NCI-H1048 (cell line): ENCODE data around the gene SMOC2.

Experiments used
- DNase-seq: peaks from one replicate; lab custom pipeline; 2025; lab: John Stamatoyannopoulos, UW

Gene SMOC2

DNA sequence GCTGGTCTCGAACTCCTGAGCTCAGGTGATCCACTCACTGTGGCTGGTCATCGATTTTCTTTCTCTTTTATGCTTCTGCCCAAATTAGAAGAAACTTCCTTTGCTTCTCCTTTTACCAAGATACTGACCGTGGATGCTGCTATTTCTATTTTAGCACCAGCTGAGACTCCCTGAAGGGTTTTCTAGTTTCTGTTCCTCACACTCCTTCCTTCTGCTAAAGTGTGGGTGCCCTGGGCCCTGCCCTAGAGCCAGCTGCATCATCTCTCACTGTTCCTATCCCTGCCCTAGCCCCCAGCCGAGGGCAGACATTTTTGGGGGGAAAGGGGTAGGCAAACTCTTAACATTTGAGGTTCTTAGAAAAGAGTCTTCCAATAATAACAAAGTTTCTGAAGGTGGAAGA, 6.3 kb downstream of the SMOC2 start:
- no peak for DNase-seq

DNA sequence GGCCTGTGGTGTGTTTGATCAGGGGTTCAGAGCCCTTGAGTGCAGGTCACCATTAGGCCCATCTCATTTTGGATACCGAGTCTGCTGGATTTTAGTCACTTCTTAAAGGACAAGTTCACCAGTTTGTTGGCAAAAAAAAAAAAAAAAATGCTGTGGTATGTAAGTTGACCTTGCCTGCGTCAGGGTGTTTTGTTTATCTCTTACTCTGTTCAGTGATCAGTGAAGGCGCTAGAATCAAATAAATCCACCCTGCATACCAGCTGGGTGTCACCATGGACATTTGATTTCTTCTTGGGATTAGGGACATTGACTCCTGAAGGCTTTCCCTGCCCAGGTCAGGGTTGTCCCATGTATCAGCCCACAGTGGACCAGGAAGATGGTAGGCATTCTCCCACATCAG, 6.7 kb downstream of the SMOC2 start:
- no peak for DNase-seq

DNA sequence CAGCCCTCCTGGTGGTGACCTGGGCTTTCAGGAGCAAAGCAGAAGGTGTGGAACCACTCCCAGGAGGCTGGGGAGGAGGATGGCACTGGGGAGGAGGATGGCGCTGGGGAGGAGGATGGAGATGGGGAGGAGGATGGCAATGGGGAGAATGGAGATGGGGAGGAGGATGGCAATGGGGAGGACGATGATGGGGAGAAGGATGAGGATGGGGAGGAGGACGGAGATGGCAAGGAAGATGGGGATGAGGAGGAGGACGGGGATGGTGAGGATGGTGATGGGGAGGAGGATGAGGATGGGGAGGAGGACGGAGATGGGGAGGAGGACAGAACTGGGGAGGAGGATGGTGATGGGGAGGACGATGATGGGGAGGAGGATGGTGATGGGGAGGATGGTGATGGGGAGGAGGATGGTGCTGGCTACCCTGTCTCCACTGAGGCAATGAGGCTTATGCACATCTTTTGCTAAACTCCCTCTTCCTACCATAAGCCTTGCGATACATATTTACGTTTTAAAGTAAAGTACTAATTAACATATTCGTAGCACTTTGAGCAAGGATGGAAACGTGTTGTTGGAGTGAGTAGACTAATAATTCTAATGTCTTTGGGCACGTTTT, 7.4 kb downstream of the SMOC2 start:
- DNase-seq: no peak

DNA sequence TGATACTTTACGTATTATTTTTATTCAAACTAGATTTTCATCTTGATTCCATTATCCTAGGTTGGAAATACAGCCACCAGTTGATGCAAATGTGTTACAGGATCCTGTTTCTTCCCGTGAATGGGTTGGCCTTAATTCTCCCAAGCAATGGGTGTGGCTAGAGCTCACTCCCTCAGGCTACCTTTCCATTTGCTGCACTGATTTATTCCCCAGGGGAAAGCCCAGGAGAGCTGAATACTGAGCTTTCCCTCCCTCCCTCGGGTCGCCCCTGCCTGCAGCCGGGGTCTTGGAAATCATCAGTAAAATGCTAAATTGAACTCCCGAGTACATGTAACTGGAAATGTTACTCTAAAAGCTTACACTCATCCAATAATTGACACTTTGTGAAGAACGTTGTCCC, 9.9 kb downstream of the SMOC2 start:
- no peak for DNase-seq

DNA sequence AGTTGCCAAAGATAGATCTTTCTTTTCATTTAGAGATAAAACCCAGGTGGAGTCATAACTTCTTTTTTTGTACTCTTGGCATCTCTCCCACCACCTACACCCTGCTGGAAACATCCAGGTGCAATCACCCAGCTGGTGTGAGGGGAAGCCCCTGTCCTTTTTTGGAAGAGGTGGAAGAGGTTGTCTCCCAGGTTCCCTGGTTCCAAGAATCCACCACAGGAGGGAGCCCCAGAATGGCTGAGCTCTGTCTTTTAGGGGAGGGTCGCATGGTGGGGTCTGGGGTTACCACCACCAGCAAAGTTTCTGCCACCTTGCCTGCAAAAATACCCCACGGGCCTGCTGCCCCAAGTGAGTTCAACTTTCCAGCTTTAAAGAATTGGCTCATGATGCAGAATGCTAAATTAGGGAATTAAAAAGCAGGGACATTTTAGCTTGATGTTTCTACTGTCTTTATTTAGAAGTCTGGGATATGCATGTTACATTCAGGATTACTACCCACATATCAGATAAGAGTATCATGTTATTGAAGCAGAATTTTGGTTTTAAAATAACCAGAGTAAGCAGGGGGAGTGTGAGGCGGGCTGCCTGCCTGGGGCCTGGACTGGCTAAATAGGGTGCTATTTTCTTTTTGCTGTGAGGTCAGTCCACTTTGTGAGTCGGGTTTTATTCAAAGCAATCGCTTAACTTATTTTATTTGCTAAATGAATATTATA, 11.0 kb downstream of the SMOC2 start:
- DNase-seq: no peak

DNA sequence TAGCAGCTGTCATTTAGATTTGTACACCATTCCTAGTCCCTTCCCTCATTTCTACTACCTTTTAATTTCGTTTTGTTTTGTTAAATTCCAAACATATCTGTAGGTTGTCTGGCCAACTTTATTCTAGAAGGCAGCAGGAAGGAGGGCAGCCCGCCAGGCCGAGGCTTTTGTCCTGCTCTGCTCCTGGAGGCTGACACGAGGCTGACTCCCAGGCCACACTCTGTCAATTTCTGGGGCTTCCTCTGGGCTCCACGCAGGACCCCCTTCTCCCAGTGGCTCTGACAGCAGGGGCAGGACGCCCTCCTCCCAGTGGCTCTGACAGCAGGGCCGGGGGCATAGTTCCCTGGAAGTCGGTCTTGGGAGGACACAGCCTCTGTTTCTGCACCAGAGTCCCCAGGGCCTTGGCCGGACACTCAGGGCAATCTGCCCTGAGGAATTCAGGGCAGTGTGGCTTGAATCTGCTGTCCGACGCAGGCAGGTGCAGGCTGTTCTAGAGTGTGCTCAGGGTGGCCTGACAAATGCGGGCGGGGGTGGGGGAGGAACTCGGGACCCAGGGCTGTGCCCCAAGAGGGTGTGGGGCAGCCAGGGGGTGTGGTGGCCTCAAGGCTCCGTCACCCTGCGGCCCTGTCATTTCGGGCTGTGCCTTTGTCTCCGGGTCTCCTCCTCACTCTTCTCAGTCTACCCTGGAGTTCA, 11.8 kb downstream of the SMOC2 start:
- no peak for DNase-seq

DNA sequence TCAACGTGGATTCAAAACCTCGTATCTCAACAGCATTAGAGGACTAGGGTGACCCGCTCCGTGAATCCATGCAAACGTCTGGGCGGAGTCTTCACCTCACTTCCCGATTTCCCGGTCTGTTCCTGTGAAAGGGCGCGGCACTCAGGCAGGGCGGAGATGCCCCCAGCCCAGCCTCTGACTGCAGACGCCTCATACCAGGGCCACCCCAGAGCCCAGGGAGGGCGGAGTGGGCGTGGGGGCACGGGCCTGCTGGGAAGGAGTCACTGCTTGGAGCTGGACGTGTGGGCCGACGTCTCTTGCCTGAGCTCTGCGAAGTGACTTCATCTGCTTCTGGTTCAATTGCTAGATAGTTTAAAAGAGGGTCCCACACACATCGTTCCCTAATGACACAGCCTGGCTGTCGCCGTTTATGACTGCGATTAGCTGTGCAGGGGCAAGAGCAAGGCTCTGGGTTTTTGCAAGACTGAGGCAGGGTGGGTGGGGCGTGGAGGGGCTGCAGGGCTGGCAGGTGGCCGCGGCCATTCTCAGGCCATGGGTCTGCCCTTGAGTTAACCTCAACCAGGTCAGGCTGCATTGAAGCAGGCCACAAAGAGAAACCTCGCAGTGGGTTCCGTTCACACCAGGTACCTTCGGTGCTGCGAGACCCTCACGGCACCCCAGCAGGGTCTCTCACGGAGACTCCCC, 15.0 kb downstream of the SMOC2 start:
- no peak for DNase-seq

DNA sequence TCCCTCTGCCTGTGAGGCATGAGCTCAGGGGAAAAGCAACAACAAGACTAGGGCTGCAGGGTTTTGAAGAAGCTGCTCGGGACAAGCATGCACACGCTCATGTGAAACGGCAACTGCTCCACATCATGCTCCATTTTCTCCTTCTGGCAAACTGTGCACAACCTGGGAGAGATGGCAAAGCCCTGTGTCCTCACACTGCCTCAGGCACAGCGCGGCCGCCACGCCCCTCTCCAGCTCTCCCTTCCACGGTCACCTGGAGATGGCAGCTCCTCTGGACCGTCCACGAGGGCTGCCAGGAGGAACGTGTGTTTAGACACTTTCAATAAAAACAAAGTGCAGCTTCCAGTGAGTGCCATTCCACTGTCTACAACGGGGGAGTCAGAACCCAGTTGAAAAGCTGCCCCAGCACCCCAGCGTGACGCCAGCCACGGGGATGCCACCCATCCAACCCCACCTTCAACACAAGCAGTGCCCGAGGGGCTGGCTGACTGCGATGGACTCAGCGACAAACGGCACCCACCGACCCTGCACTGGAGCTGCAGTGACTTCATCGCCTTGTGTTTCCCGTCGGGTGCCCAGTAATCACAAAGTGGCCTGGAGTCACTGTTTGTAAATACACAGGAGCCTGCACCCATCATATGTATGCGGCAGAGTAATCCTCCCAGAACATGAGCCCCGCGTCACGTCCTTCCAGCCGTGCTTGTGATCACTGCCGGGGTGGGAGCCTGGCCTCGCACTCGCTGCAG, 16.1 kb downstream of the SMOC2 start:
- no peak for DNase-seq

DNA sequence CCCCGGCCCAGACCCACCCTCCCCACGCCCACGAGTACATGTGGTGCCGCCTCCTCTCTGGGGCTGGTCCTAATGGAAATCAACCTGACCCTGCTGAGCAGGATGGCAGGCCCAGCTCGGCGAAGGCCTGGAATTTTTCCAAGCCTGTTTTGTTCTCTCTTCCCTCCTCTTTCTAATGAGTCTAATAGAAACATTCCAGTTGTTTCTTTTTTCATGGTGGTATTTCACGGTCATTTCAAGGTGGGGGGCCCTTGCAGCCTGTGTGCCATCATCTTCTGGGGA, 16.6 kb downstream of the SMOC2 start:
- DNase-seq: no peak

DNA sequence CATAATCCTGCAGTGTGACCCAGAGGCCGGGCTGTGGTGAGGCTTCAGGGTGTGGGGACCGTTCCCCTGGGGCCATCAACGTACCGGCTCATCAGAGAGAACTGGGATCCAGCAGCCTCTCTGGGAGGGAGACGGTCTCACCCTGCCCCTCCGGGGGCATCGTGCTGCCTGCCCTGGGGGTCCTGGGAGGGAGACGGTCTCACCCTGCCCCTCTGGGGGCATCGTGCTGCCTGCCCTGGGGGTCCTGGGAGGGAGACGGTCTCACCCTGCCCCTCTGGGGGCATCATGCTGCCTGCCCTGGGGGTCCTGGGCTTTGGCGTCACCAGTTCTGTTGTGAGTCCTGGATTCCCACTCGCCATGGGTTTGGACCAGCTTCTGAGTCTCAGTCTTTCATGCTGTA, 17.1 kb downstream of the SMOC2 start:
- no peak for DNase-seq

DNA sequence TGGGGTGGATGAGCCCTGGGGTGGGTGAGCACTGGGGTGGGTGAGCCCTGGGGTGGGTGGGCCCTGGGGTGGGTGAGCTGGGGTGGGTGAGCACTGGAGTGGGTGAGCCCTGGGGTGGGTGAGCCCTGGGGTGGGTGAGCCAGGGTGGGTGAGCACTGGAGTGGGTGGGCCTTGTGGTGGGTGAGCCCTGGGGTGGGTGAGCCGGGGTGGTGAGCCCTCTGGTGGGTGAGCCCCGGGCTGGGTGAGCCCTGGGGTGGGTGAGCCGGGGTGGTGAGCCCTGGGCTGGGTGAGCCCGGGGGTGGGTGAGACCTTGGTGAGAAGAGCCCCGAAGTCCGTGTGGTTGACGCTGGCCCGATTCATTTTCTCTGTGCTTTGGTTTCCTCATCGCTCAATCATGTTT, 18.6 kb downstream of the SMOC2 start:
- no peak for DNase-seq

DNA sequence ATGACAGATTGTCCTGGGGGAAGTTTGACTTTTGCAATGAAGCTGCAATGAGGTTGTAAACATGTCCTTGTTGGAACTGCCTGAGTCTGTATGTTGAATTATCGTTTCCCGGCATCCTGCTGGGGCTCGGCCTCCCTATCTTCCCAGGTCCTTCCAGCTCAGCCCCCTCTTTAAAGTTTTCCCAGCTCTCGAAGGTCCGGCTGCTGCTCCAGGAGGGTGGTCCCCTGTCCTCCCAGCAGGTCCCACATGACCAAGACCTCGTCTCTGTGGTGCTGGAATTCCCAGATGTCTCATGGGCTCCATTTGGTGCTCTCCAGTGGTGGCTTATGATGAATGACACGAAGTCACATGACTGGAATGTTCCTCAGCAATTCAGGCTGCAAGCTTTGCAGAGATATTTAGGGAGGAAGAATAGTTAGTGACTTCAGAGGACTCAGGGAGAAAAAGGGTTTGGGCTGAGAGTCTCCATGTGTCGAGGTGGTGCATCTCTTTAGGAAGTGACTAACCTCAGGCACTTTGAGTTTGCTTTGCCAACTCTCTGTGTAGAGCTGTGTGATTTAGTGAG, 21.4 kb downstream of the SMOC2 start:
- DNase-seq: no peak

DNA sequence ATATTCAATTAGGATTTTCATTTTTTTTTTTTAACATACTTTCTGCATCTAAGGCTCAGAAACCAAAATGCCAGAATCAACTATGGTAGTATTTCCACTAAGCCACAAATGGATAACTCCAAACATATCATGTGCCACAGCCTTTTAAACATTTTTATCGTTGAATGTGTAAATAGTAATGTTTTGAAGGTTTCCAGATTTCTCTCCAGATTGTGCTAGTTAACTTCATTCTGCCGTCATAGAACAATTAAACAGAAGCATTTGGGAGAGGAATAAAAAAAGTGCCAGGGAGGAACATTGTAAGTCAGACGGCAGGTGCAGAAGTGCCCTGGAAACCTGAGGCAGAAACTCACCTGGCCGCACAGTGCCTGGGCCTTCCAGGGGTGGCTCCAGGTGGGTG, 23.6 kb downstream of the SMOC2 start:
- DNase-seq: no peak

DNA sequence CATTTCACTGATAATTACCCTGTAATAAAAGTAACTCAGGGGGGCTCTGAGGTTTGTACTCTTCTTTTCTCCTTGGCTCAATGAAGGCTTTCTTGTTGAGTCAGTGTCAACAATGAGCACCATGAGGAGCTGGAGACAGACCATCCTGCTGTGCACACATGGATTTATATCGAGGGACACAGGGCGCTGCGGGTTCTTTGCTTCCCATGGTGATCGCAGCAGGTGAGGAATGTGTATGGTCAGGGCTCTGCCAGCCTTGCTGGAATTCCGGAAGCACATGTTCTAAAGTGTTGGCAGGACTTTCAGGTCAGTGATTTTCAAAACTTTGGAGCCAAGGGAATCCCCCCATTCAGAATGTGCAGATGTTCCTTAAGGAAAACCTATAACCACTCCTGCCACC, 27.1 kb downstream of the SMOC2 start:
- no peak for DNase-seq

DNA sequence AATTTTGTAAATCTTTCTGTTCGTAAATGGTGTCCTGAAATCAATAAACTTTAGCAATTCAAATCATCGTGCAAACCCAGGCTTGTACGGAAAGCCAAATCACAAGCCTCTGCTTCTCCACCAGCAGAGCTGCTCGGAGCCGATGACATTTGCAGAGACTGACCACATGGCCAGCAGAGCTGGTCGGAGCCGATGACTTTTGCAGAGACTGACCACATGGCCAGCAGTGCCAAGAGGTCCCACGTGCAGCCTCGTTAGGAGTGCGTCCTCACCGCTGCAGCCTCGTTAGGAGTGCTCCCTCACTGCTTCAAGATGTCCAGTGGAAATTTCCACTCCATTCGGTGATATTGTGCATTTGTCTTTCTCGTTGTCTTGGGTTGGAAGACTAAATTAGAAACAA, 28.5 kb downstream of the SMOC2 start:
- DNase-seq: no peak

DNA sequence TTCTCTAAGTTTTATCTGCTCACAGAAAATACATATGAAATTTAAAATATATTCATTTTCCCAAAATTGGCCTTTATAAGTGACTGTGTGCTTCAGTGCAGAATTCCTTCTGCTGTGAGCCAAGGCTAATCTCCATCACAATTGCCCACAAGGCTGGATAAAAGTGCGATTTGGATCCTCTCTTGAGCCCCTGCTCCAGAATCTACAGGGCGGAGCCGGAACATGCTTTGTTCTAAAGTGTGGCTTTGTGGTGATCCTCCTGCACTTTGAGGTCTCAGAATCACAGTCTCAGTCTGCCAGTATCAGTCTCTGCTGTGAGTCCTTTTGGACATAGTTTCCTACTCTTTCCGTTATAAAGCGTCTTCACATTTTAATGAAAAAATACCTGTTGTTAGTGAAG, 28.9 kb downstream of the SMOC2 start:
- no peak for DNase-seq

DNA sequence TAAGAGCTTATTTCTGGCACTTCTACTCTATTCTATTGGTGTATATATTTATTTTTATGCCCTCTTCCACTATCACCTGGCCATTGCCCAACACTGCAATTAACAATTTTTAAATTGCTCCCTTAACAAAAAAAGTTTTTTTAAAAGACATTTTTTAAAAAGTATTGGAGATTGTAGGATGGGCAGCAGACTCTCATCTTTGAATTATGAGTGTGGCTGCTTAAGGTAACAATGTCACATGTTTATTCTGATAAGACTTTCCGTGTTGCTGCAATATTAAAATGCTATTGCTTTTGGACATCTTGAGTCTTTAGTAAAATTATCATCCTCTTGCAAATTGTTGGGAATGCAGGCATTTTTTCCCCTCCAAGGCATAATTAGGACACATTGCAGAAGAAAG, 31.4 kb downstream of the SMOC2 start:
- no peak for DNase-seq

DNA sequence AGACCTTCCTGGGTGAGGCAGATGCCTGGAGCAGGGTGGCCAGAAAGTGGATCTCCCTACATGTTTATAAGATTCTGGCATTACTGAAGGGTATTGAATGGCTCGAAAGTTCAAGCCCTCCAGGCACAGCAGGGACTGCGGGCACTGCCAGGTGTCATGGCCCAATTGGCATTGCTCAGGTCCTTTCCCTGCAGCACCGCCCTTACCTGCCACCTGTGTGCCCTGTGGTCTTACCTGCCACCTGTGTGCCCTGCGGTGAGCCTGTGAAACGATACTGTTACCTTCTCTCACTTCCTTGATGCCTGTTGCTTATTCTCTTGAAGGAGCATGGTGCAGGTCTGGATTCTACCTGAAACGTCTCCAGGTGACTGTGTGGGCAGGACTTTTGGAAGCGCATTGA, 32.2 kb downstream of the SMOC2 start:
- no peak for DNase-seq

DNA sequence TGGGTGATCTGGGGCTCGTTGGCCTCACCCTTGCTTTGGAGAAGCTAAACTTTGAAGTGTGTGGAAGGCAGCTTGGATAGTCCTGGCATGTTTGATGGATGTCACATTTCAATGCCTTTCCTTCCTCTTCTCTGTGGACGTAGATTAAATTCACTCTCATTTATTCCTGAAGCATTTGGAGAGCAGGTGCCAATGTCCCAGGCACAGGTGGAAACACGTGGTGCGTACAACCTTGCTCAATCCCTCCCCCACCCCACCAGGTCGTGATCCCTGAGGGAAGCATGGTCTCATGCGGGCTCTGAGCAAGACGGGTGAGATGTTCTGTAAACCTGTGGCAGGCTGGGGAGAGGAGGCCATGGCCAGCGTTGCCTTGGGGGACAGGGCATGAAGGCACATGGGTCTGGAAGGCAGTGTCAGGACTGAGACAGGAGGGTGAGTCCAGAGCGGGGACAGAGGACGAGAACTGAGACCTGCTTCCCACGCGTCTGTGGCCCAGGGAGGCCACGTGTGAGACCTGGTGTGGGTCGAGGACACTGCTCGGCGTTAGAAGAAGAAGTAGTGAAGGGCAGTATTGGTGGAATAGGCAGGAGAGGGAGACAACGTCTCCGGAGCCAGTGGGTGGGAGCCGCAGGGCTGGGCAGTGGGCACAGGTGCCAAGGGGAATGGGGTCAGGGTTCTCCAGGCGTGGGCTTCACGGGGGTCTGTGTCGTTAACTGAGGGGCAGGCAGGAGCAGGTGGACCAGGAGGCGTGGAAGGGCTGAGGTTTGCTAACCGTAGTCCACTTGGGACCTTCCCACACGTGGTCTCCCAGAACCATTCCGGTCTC, 34.4 kb downstream of the SMOC2 start:
- DNase-seq: no peak

DNA sequence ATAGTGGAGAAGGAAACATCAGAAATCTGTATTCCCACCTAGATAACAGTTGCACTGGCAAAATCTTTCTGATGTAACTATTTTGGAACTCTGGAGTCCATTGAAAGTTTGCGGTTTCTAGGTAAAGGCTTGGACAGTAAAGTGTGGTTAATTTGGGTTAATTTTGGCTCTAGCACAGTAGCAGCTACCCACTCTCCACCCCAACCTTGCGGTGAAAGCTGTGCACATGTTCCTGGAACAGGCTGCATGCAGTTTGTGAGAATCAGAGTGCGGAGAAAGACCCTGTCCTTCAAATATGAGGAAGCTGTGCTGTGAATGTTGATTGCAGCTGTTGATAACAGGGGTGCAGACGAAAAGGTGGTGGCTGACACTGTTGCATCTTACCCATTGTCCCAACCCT, 38.4 kb downstream of the SMOC2 start:
- DNase-seq: no peak

DNA sequence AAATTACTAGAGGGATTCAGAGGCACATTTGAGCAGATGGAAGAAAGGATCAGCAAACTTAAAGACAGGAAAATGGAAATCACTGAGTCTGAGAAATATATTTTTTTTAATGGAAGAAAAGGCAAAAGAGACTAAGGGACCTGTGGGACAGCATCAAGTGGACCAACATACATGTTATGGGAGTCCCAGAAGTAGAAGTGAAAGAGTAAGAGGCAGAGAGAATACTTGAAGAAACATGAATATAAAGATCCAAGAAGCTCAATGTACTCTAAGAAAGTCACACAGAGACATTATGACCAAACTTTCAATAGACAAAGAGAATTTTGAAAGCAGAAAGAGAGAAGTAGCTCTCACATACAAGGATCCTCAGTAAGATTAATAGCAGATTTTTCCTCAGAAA, 39.5 kb downstream of the SMOC2 start:
- DNase-seq: no peak
